GM21447 (cell line): Measurements from ENCODE around the gene ZNF511.

Experiments
- ATAC-seq: cut with Tn5 transposase; IDR thresholded peaks from one replicate; pipeline ENCODE4 v1.9.1; 2021; ENCODE audit not compliant: unreplicated experiment

Gene ZNF511

DNA sequence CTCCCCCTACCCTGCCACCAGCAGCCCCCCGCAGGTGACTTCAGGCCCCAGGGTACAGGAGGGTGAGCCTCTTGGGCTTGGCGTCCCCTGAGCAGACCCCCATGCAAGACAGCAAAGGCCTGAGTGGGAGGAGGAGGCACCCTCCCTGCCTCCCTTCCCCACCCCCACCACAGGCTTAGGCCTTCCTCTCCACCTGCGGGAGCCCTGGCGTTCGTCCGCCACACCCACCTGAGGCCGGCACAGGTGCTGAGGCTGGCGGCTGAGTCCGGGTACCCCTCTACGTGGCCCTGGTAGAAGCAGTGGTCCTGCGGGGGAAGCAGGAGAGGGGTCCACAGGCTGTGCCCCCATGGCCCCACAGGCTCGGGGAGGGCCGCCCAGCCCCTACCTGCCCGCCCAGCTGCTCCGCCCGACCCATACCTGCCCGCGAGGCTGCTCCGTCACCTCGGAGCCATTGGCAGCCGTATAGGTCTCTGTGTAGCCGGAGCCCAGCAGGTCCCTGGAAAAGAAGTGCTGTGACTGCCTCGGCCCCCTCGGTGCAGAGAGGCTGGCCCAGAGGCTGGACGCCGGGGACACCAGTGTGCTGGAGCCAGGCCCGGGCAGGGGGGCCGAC is 35.1 kb upstream of the ZNF511 start:
- ATAC-seq, result no peak

GRCh38 chr10:133274751-133275683 is 33.7 kb upstream of the ZNF511 start:
- ATAC-seq, result peak; percentile 51

DNA sequence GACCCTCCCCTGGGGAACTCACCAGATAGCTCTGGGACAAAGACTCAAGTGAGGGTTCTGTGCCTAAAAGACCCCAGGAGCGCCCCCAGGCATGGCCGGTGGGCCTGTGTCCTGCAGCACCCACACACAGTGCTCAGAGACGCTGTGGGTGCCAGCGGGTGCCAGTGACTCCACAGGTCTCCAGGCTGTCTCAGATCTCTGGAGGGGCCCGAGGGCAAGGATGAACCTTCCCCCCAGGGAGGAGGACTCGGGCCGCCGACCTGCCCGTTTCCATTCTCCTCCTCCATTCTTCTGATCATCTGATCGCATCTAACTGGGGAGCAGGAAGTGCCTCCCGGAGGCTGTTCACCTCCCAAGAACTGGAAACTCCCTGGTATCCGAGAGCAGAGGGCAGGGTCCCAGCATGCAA is 33.0 kb upstream of the ZNF511 start:
- peak; percentile 29 for ATAC-seq

- ATAC-seq, result peak; percentile 0
These were observed 32.6 kb upstream of the ZNF511 start for GRCh38 chr10:133276100-133276434.

GRCh38 chr10:133276435-133277201 is 32.1 kb upstream of the ZNF511 start, which contains the start of gene ADAM8:
TSS of gene ADAM8 (minus strand) at chr10:133276868. CDS start at chr10:133276817, 51 bp downstream.
- peak; percentile 36 for ATAC-seq

GRCh38 chr10:133277277-133277992 is 31.3 kb upstream of the ZNF511 start:
- ATAC-seq, result no peak

DNA sequence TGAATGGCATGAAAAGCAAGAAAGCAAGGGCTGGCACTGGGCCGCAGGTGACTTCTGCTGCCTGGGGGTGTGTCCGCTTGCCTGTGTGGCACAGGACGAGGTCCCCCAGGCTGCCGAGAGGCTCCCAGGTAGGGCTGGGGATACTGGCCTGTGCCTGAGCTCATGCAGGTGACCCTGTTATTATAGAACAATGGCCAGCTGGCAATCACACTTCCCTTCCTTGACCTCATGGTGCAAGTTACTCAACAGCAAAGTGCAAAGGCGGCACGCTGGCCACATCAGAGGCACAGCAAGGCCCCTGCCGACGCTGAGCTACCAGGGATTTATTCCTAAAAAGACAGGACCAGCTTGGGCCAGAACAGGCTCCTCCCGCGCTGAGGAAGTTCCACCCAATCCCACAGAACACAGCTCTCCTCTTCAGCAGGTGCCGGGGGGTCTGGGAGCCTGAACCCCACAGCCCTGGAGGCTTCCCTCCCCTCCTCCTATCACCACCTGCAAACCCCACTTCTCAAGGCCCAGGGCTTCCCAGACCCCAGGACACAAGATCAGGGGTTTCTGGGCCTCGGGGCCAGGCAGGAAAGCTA is 30.6 kb upstream of the ZNF511 start:
- ATAC-seq, result no peak

DNA sequence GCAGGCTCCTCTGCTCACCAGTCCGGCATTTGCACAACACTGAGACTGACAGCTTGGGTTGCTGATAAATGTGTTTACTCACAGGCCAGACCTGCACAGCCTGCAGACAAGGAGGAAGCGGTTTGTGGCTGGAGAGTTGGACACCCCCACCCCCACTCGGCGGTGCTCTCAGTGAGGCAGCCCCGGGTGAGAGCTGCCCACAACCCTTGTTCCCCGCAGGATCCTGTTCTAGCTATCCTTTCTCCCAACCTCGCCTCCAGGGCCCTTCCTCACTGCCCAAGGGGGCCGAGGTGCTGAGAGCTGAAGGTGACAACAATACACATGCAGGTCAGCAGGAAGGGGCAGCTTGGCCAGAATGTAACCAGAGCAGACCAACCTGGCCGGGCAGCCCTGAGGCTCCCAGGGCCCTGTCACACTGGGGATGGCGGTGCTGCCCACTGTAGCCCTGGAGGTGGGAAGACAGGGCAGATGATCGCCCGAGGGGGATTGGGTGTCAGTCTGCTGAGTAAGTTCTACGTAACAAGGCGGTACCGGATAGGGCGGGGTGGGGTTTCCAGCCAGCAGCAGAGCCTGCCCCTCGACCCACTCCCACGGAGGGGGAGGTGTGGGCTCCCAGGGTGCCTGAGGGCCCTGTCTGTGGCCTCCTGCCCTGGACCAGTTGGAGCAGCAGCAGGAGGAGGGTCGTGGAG is 30.0 kb upstream of the ZNF511 start:
- ATAC-seq, result peak; percentile 41

DNA sequence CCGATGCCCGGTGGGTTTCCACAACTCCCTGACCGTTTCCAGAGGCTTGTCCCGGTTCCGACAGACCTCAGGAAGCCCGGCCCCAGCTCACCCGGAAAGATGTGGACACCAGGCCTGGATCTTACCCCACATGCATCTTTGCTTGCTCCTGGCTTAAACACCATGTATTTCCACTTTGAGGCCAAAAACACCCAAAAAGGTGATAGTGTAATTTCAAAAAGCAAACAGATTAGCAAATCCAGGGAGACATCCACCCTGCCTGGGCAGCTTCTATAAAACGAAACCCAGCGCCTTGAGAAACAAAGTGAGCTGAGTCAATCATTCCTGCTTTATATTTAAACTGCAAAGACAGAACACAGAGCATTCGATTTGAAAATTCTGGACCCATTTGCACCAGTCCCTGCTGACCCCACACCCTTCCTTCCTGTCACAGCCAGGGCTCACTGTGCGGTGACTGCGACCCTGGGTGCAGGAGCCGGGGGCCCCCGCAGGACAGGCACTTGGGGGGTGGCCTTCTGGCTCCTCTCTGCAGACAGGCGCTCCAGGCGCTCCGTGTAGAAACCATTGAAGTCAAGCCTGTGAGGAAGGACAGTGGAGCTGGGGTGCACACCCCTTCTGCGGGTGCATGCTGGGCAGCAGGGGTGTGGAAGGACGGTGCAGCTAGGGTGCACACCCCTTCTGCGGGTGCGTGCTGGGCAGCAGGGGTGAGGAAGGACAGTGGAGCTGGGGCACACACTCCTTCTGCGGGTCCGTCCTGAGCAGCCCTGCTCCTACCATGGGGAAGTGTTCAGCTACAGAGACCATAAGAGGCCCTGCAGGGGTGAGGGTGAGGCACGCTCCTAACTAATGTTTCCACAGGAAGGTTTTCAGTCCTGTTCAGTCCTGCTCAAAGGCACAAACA is 29.1 kb upstream of the ZNF511 start:
- ATAC-seq, result no peak

GRCh38 chr10:133280391-133281059 is 28.2 kb upstream of the ZNF511 start:
- ATAC-seq, result no peak

GRCh38 chr10:133281084-133281483 is 27.6 kb upstream of the ZNF511 start:
- no peak for ATAC-seq

GRCh38 chr10:133281628-133282372 is 26.9 kb upstream of the ZNF511 start:
- ATAC-seq, result no peak

DNA sequence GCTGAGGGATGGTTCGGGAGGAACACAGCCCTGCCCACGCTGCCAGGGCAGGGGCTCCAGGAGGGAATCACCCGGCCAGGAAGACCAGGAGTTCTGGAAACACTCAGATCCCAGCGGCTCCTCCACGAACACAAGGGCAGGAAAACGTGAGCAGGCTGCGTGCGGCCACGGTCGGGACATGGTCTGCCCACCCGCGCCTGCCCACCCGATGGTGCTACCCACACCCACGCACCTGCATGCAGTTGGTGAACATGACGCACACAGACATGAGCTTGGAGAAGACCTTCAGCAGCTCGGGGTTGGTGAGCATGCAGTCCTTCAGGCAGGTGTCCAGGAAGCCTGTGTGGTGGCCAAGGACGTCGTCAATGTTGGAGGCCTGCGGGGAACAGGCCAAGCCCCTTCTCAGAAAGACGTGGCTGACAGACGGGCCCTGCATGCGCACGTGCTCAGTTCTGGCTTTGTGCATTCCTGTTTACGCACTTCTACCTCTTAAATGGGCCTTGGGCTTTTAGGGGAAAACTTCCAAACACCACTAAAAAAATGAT is 25.8 kb upstream of the ZNF511 start:
- ATAC-seq, result no peak

DNA sequence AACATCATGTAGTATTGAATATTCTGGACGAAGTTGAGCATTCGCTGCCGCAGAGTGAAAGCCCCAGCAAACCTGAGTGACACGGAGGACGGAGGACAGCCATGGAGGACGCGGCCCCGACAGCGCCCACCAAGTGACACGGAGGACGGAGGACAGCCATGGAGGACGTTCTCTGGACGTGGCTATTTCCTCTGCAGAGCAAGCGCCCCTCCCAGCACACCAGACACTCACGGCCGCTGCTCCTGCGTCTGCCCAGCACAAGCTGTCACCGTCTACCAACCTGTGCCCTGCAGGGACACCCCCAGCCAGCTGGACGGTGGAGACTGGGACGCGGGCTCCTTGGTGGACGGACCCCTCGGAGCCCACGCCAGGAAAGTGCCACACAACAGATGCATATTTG is 24.8 kb upstream of the ZNF511 start:
- ATAC-seq, result no peak

DNA sequence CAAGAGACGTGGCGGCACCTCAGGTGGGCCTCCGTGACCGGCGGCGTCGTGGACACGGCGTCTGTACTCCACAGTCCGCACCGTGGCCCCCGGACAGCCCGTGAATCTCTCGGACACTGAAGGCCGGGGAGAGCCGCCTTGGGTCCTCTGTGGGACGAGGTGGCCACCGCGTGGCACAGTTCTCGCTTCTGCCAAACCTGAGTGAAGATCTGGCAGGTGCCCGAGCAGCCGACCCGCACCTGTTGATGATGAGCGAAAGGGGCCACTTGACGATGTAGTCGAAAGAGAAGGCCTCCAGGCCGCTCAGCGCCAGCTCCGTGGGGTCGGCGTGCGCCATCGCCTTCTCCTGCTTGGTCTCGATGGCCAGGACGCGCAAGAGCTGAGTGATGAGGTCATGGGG is 23.5 kb upstream of the ZNF511 start:
- no peak for ATAC-seq

DNA sequence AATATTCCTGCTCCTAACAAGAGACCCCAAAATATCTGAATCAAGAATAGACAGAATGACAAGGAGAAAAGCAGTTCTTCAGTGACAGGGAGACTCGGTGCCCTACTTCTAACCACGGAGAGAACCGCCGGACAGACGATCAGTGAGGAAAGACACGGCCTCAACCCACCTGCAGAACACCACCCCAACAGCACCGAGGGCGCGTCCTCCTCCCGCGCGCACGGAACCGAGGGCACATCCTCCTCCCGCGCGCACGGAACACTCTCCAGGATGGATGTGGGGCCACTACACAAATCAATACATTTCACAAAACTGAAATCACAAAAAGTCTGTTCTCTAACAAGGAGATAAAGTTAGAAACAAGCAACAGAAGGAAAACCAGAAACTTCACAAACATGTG is 22.3 kb upstream of the ZNF511 start:
- ATAC-seq, result no peak

DNA sequence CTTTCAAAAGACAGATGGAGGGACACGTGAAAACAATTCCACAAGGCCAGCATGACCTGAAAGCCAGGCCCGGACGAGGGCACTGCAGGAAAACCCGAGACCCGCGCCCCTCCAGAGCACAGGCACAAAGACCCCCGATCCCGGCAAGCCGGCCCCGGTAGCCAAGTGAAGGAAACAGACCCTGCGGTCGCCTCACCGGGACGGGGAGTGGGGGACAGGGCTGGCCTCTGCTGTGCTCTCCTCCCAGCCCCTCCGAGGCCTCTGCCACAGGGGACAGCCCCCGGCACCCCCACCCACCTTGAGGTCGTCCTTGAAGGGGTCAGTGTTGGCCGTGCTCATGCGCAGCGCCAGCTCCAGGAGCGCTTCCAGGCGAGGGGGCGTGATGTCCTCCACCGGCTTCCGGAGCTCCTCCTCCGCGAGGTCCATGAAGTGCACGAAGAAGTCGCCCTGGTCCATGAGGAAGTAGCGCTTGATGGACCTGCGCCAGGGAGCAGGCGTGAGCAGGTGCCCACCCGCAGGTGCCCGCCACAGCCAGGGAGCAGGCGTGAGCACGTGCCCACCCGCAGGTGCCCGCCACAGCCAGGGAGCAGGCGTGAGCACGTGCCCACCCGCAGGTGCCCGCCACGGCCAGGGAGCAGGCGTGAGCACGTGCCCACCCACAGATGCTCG is 20.7 kb upstream of the ZNF511 start:
- ATAC-seq, result no peak
